H1 (cell line): ENCODE measurements around the gene INPP5E. TPM values are rescaled to one million over a fixed set of nuclear protein-coding genes. Genes with fewer than 3 reads are reported as not detected.

Experiments used
- CTCF ChIA-PET: fragments of 300-600 bp; sonication (Branson Sonifier 250); formaldehyde crosslinking; loops from one replicate; lab custom pipeline; 2021; ENCODE audit not compliant: partially characterized antibody; lab: Charles Lee
- POLR2A ChIA-PET: fragments of 300-600 bp; sonication (Branson Sonifier 250); formaldehyde crosslinking; loops from one replicate; lab custom pipeline; 2021; ENCODE audit warnings: inconsistent platforms; ENCODE audit not compliant: partially characterized antibody; lab: Charles Lee
- DNase-seq, 2 experiments: peaks; one replicate each; pipeline versions ENCODE4 v3.0.0 to v3.0.0-alpha.2; 2010 to 2022; ENCODE audit warnings: low spot score in 2 of 2, low read depth in 1 of 2, mixed read lengths in 1 of 2
- FAIRE-seq: peaks from 2 replicates; lab custom pipeline; 2011; peaks lifted over from hg19 to GRCh38; lab: Jason Lieb, UNC
- H2AFZ ChIP-seq: 2 replicates; pipeline ENCODE4 v1.8.1; 2012; ENCODE audit warnings: low read length, inconsistent platforms
- H2AK5ac ChIP-seq: 2 replicates; pipeline ENCODE4 v1.6.1; 2013; ENCODE audit warnings: low read depth, low read length
- H2BK120ac ChIP-seq: replicated peaks from 2 replicates; pipeline ENCODE3; 2013; ENCODE audit warnings: low read depth, low read length, inconsistent platforms
- H2BK12ac ChIP-seq: 2 replicates; pipeline ENCODE4 v1.6.1; 2013; ENCODE audit warnings: low read depth, low read length
- H2BK15ac ChIP-seq: 2 replicates; pipeline ENCODE4 v1.6.1; 2013; ENCODE audit warnings: low read length
- H2BK20ac ChIP-seq: 2 replicates; pipeline ENCODE4 v1.6.1; 2013; ENCODE audit warnings: low read length
- H2BK5ac ChIP-seq: 2 replicates; pipeline ENCODE4 v1.6.1; 2013; ENCODE audit warnings: low read depth, low read length
- H3K14ac ChIP-seq: 2 replicates; pipeline ENCODE4 v1.6.1; 2013; ENCODE audit warnings: inconsistent platforms; ENCODE audit not compliant: insufficient read length
- H3K18ac ChIP-seq: 2 replicates; pipeline ENCODE4 v1.6.1; 2013; ENCODE audit warnings: low read length; ENCODE audit errors: extremely low read depth
- H3K23ac ChIP-seq: 2 replicates; pipeline ENCODE4 v1.6.1; 2013; ENCODE audit warnings: inconsistent platforms; ENCODE audit not compliant: insufficient read length
- H3K23me2 ChIP-seq: 2 replicates; pipeline ENCODE4 v1.6.1; 2013; ENCODE audit warnings: low read depth, low read length
- H3K27ac ChIP-seq: 2 replicates; pipeline ENCODE4 v1.6.1; 2011; ENCODE audit warnings: low read depth, low read length, inconsistent platforms
- H3K27me3 ChIP-seq, 4 experiments: replicated peaks in 1 of 4; 1 replicate in 1 of 4; 2 replicates in 3 of 4; pipeline versions ENCODE4 v1.6.1 to v1.8.1; 2011 to 2013; ENCODE audit warnings: low read length in 3 of 4, mild to moderate bottlenecking in 3 of 4, inconsistent platforms in 2 of 4, mixed read lengths in 2 of 4, moderate library complexity in 1 of 4; ENCODE audit not compliant: control insufficient read depth in 3 of 4, insufficient read depth in 3 of 4; ENCODE audit errors: extremely low read depth in 1 of 4
- H3K36me3 ChIP-seq, 4 experiments: 2 replicates each; pipeline versions ENCODE4 v1.6.1 to v1.8.1; 2011 to 2013; ENCODE audit warnings: mild to moderate bottlenecking in 4 of 4, low read length in 3 of 4, moderate library complexity in 2 of 4, control low read depth in 1 of 4, inconsistent platforms in 1 of 4; ENCODE audit not compliant: insufficient read depth in 4 of 4, control insufficient read depth in 2 of 4
- H3K4ac ChIP-seq: replicated peaks from 2 replicates; pipeline ENCODE3; 2013; ENCODE audit warnings: low read length, low read depth, mixed read lengths, inconsistent platforms; ENCODE audit not compliant: insufficient read length
- H3K4me1 ChIP-seq, 4 experiments: replicated peaks in 1 of 4; 1 replicate in 1 of 4; 2 replicates in 3 of 4; pipeline versions ENCODE4 v1.6.1 to v1.8.1; 2011 to 2013; ENCODE audit warnings: low read length in 3 of 4, inconsistent platforms in 2 of 4, mixed read lengths in 1 of 4; ENCODE audit not compliant: insufficient read depth in 4 of 4, control insufficient read depth in 3 of 4
- H3K4me2 ChIP-seq, 2 experiments: 2 replicates each; pipeline versions ENCODE4 v1.6.1 to v1.8.1; 2011 to 2013; ENCODE audit warnings: low read depth in 2 of 2, low read length in 2 of 2, control low read depth in 1 of 2, inconsistent platforms in 1 of 2, mild to moderate bottlenecking in 1 of 2; ENCODE audit not compliant: insufficient read depth in 1 of 2
- H3K4me3 ChIP-seq, 4 experiments: fragments of 200-600, 300-600 bp in 1 of 4; sonication (generic), shearing (Covaris generic), sonication (Bioruptor Twin) in 1 of 4; 2 replicates each; pipeline versions ENCODE4 v1.5.1 to v1.8.1; 2011 to 2016; ENCODE audit warnings: low read length in 4 of 4, low read depth in 3 of 4, control low read depth in 2 of 4, inconsistent platforms in 2 of 4, mild to moderate bottlenecking in 2 of 4, mixed read lengths in 1 of 4, moderate library complexity in 1 of 4; ENCODE audit not compliant: insufficient read depth in 2 of 4; ENCODE audit errors: extremely low read depth in 1 of 4
- H3K56ac ChIP-seq: replicated peaks from 2 replicates; pipeline ENCODE3; 2013; ENCODE audit warnings: low read depth, mild to moderate bottlenecking, mixed read lengths, low read length, inconsistent platforms; ENCODE audit not compliant: insufficient read length
- H3K79me1 ChIP-seq: 2 replicates; pipeline ENCODE4 v1.6.1; 2013; ENCODE audit warnings: low read depth, low read length, control low read depth
- H3K79me2 ChIP-seq, 2 experiments: 2 replicates each; pipeline versions ENCODE4 v1.6.1 to v1.8.1; 2012 to 2013; ENCODE audit warnings: low read length in 2 of 2, mild to moderate bottlenecking in 2 of 2, inconsistent platforms in 1 of 2; ENCODE audit not compliant: insufficient read depth in 2 of 2, control insufficient read depth in 1 of 2
- H3K9ac ChIP-seq, 4 experiments: replicated peaks in 1 of 4; 1 replicate in 1 of 4; 2 replicates in 3 of 4; pipeline versions ENCODE4 v1.6.1 to v1.8.1; 2011 to 2013; ENCODE audit warnings: low read depth in 3 of 4, low read length in 3 of 4, control low read depth in 2 of 4, mild to moderate bottlenecking in 2 of 4, moderate library complexity in 2 of 4, inconsistent platforms in 1 of 4; ENCODE audit errors: extremely low read depth in 1 of 4
- H3K9me3 ChIP-seq, 2 experiments: 2 replicates each; pipeline versions ENCODE4 v1.6.1 to v1.8.1; 2012 to 2013; ENCODE audit warnings: mild to moderate bottlenecking in 2 of 2, moderate library complexity in 2 of 2, control low read depth in 1 of 2, inconsistent platforms in 1 of 2, low read depth in 1 of 2, low read length in 1 of 2, mixed read lengths in 1 of 2; ENCODE audit not compliant: insufficient read depth in 2 of 2
- H4K20me1 ChIP-seq, 2 experiments: replicated peaks in 1 of 2; 2 replicates each; pipeline versions ENCODE3 to v1.8.1; 2011 to 2013; ENCODE audit warnings: inconsistent platforms in 2 of 2, low read length in 2 of 2, mild to moderate bottlenecking in 1 of 2; ENCODE audit not compliant: insufficient read depth in 2 of 2, control insufficient read depth in 1 of 2
- H4K5ac ChIP-seq: 2 replicates; pipeline ENCODE4 v1.6.1; 2013; ENCODE audit warnings: low read length, low read depth, mixed read lengths, inconsistent platforms; ENCODE audit not compliant: insufficient read length
- H4K8ac ChIP-seq: 2 replicates; pipeline ENCODE4 v1.8.0; 2013; ENCODE audit warnings: mild to moderate bottlenecking, moderate library complexity, low read length, inconsistent platforms; ENCODE audit not compliant: insufficient read depth; ENCODE audit errors: extremely low read depth
- H4K91ac ChIP-seq: replicated peaks from 2 replicates; pipeline ENCODE3; 2013; ENCODE audit warnings: low read length, mixed read lengths, inconsistent platforms; ENCODE audit not compliant: insufficient read length
- POLR2AphosphoS5 ChIP-seq: IDR thresholded peaks from 2 replicates; pipeline ENCODE4 v1.6.1; 2011; ENCODE audit warnings: low read depth, low read length
- WGBS, 2 experiments: shearing (Covaris generic) in 1 of 2; methylation state at CpG; one replicate each; pipeline versions ENCODE4 v1.1.6 to v1.1.7; 2013 to 2015; ENCODE audit warnings: low lambda C conversion rate in 2 of 2, mixed read lengths in 2 of 2, inconsistent platforms in 1 of 2, low coverage in 1 of 2, missing lambda C conversion rate in 1 of 2; ENCODE audit not compliant: insufficient replicate concordance in 2 of 2, insufficient coverage in 1 of 2, insufficient read length in 1 of 2; ENCODE audit errors: extremely low coverage in 1 of 2, missing lambda C conversion rate in 1 of 2; 5-methylcytosine and 5-hydroxymethylcytosine counted together
- polyA plus RNA-seq, 7 experiments: library from polyadenylated mRNA; depleted of rRNA in 3 of 7; stranded (reverse) in 5 of 7; unstranded in 2 of 7; fragments of >200 nt in 5 of 7; fragments of 200-250 nt in 2 of 7; gene quantifications; 1 replicate in 5 of 7; 2 replicates in 1 of 7; 4 replicates in 1 of 7; pipeline versions ENCODE4 v1.2.1 to v1.2.3, GENCODE V29; 2011 to 2013; ENCODE audit warnings: missing spikeins in 2 of 7, mixed read lengths in 2 of 7
- total RNA-seq: library from RNA; stranded (reverse); fragmentation: NEBNext Ultra II Directional; extraction: Animal tissue kit (Norgen Biotek cat#: 25700); gene quantifications from 2 replicates; pipeline ENCODE4 v1.2.1, GENCODE V29; 2021

Gene INPP5E
- total and polyA plus RNA-seq, 2 of the 8 experiments (the other 6 are each of a cell fraction or from before 2014, with no cell fraction given) = 8.7 to 11.3 TPM

DNA sequence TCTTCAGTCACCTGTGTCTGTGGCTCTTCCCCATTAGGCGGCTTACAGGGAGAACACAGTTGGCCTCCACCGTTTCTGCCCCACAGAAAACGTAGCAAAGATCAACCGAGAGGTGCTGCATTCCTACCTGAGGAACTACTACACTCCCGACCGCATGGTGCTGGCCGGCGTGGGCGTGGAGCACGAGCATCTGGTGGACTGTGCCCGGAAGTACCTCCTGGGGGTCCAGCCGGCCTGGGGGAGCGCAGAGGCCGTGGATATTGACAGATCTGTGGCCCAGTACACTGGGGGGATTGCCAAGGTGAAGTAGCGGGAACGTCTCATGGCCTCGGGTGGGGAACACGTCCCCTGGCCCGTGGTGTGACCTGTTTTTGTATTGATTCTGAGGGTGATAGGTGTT, 22.7 kb downstream of the INPP5E start:
- DNase-seq = no peak
- no peak overlapping the region for H3K4me3 ChIP-seq
- H3K18ac ChIP-seq = no peak overlapping the region
- H3K27ac ChIP-seq = no peak overlapping the region
- no peak overlapping the region for H2AK5ac ChIP-seq
- H3K4me1 ChIP-seq = no peaks in the 10 kb centered on the region
- H3K23me2 ChIP-seq = no peaks in the 10 kb centered on the region
- H2AFZ ChIP-seq = no peak overlapping the region
- no peak overlapping the region for H3K4me2 ChIP-seq
- H3K23ac ChIP-seq = no peak overlapping the region
- peaks cover 39 to 60% (median 55%) of the 10 kb centered on the region in 4 experiments for H3K36me3 ChIP-seq
- ChIA-PET POLR2A (interaction anchor here (0.8 to 4.4 kb wide), 6 partner anchors 8 to 43 kb away, joined by 3 to 25 read pairs (median 6); partner anchors contain the start of gene CARD9), CTCF (interaction anchor here (0.6 to 1.6 kb wide), 4 partner anchors 9 to 43 kb away, joined by 3 to 5 read pairs (median 4); no protein-coding TSS in a partner anchor)
- H3K14ac ChIP-seq = no peak overlapping the region
- no peaks in the 10 kb centered on the region for H3K27me3 ChIP-seq
- no peak overlapping the region for H2BK20ac ChIP-seq
- H4K5ac ChIP-seq = no peak overlapping the region
- no peaks in the 10 kb centered on the region for H3K9me3 ChIP-seq
- H2BK120ac ChIP-seq = no peak overlapping the region
- no peak overlapping the region for H4K91ac ChIP-seq
- H2BK15ac ChIP-seq = no peak overlapping the region
- H2BK5ac ChIP-seq = no peak overlapping the region
- no peak for FAIRE-seq
- H3K79me1 ChIP-seq = peaks cover 4% of the 10 kb centered on the region
- peaks cover 0 to 20% of the 10 kb centered on the region in 2 experiments; a peak in 2 of 4 replicates for H3K79me2 ChIP-seq
- no peak overlapping the region for H2BK12ac ChIP-seq
- no peak overlapping the region for H3K4ac ChIP-seq
- H3K56ac ChIP-seq = no peak overlapping the region
- H4K8ac ChIP-seq = no peak overlapping the region
- H4K20me1 ChIP-seq = peaks cover 15% of the 10 kb centered on the region in 2 experiments
- WGBS, 2 experiments = 91% methylated on average over 19 of the region's 19 CpGs; no CpG with 5 or more reads in 1 of the 2 experiments
- no peak overlapping the region for H3K9ac ChIP-seq
- TF ChIP-seq POLR2AphosphoS5 = no peak
